Activated CD4-positive, alpha-beta memory T cell treated with anti-CD3 and anti-CD28 coated beads, Interleukin-2, amount 10 ng/mL, durations not matched to agents 7 days and 5 days (primary cell): ENCODE results near the gene PCDHGB2. TPM values are rescaled to one million over a fixed set of nuclear protein-coding genes. Genes with fewer than 3 reads are reported as not detected.
"Not testable (repeated sequence)": the region's sequence is repeated elsewhere in the genome, so short reads cannot be mapped to it uniquely, and the experiment has no call there.

Experiments
- CTCF ChIA-PET: fragments of 350-600 bp; sonication (Branson Sonifier 250); formaldehyde crosslinking; loops from one replicate; lab custom pipeline; 2021; ENCODE audit warnings: antibody characterized with exemption, inconsistent platforms; lab: Charles Lee
- POLR2A ChIA-PET: fragments of 350-600 bp; sonication (Branson Sonifier 250); formaldehyde crosslinking; loops from one replicate; lab custom pipeline; 2021; ENCODE audit warnings: antibody characterized with exemption; lab: Charles Lee
- DNase-seq: peaks from one replicate; pipeline ENCODE4 v3.0.0-alpha.2; 2020
- H3K27ac Mint-ChIP-seq: one replicate; pipeline ENCODE4 v1.8.0; 2021; ENCODE audit warnings: mild to moderate bottlenecking, mixed read lengths
- H3K27me3 Mint-ChIP-seq: one replicate; pipeline ENCODE4 v1.8.0; 2021; ENCODE audit warnings: mixed read lengths
- H3K36me3 Mint-ChIP-seq: one replicate; pipeline ENCODE4 v1.8.0; 2021; ENCODE audit warnings: low read depth, mixed read lengths
- H3K4me1 Mint-ChIP-seq: one replicate; pipeline ENCODE4 v1.8.0; 2021; ENCODE audit warnings: mixed read lengths
- H3K4me3 Mint-ChIP-seq: one replicate; pipeline ENCODE4 v1.8.0; 2021; ENCODE audit warnings: mild to moderate bottlenecking, mixed read lengths
- H3K9me3 Mint-ChIP-seq: one replicate; pipeline ENCODE4 v1.8.0; 2021; ENCODE audit warnings: mixed read lengths
- total RNA-seq, 2 experiments: library from RNA; stranded (reverse); gene quantifications; one replicate each; pipeline ENCODE4 v1.2.3, GENCODE V29; 2021

Gene PCDHGB2
- total RNA-seq, 2 experiments from 2014 or later: 0.18 to 0.23 TPM

DNA sequence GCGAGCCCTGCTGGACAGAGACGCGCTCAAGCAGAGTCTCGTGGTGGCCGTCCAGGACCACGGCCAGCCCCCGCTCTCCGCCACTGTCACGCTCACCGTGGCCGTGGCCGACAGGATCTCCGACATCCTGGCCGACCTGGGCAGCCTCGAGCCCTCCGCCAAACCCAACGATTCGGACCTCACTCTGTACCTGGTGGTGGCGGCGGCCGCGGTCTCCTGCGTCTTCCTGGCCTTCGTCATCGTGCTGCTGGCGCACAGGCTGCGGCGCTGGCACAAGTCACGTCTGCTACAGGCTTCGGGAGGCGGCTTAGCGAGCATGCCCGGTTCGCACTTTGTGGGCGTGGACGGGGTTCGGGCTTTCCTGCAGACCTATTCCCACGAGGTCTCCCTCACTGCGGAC lies 27.2 kb upstream of the PCDHGB2 start:
- H3K4me3 Mint-ChIP-seq, DNase-seq, CTCF ChIA-PET, H3K36me3 Mint-ChIP-seq, H3K4me1 Mint-ChIP-seq, H3K27ac Mint-ChIP-seq: not testable (repeated sequence)
- Mint-ChIP-seq H3K27me3 (peaks cover 30% of the 10 kb centered on the region), H3K9me3 (peaks cover 15% of the 10 kb centered on the region)
- POLR2A ChIA-PET: interaction anchor here (3.9 kb wide), 1 partner anchor 13 kb away, joined by 16 read pairs; the partner anchor contains the start of gene TAF7

DNA sequence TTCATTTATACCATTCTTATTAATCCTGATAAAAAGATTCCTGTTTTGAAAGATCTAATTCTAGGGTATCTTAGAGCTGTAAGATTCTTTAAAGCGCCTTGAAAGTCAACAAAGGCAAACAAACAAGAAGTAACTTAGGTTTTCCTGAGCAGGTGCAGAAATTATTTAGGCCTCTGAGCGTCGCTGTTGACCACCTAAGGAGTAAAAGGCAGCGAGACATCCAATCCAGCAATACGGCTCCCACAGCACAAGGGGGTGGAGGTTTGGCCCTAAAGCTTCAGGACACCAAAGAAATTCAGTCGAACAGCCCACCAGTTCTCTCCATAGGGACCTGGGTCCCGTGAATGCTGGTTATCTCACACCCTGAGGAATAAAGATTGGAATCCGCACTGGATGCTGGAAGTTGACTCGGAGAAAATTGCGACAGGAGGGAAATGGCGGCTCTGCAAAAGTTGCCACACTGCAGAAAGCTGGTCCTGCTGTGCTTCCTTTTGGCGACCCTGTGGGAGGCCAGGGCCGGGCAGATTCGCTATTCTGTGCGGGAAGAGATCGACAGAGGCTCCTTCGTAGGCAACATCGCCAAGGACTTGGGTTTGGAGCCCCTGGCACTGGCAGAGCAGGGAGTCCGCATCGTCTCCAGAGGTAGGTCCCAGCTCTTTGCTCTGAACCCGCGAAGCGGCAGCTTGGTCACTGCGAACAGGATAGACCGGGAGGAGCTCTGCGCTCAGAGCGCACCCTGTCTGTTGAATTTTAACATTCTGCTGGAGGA lies 21.1 kb upstream of the PCDHGB2 start, which contains the start of gene PCDHGA2:
PCDHGA2 (plus strand) TSS at position 223 of the 769 bp plus-strand sequence.
- DNase-seq: no peak
- peaks cover 20% of the 10 kb centered on the region for H3K9me3 Mint-ChIP-seq
- ChIA-PET POLR2A (interaction anchor here (1.0 kb wide), 1 partner anchor 18 kb away, joined by 5 read pairs; the partner anchor contains the start of gene TAF7), CTCF (interaction anchor here (0.7 to 2.9 kb wide), 6 partner anchors 8 to 174 kb away, joined by 3 to 14 read pairs (median 4); partner anchors contain the start of genes PCDHGA1, PCDHGA10 and TAF7)
- H3K4me3 Mint-ChIP-seq: no peak within 1 kb of the TSS
- H3K4me1 Mint-ChIP-seq: no peaks in the 10 kb centered on the region
- H3K27me3 Mint-ChIP-seq: peaks cover 26% of the 10 kb centered on the region
- no peaks in the 10 kb centered on the region for H3K36me3 Mint-ChIP-seq
- H3K27ac Mint-ChIP-seq: no peak within 1 kb of the TSS

DNA sequence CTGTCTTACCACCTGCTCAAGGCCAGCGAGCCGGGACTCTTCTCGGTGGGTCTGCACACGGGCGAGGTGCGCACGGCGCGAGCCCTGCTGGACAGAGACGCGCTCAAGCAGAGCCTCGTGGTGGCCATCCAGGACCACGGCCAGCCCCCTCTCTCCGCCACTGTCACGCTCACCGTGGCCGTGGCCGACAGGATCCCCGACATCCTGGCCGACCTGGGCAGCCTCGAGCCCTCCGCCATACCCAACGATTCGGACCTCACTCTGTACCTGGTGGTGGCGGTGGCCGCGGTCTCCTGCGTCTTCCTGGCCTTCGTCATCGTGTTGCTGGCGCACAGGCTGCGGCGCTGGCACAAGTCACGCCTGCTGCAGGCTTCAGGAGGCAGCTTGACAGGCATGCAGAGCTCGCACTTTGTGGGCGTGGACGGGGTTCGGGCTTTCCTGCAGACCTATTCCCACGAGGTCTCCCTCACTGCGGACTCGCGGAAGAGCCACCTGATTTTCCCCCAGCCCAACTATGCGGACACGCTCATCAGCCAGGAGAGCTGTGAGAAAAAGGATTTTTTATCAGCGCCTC lies 18.9 kb upstream of the PCDHGB2 start:
- H3K9me3 Mint-ChIP-seq: peaks cover 25% of the 10 kb centered on the region
- H3K36me3 Mint-ChIP-seq, H3K4me3 Mint-ChIP-seq, DNase-seq, H3K27ac Mint-ChIP-seq, POLR2A ChIA-PET, H3K4me1 Mint-ChIP-seq, CTCF ChIA-PET: not testable (repeated sequence)
- peaks cover 14% of the 10 kb centered on the region for H3K27me3 Mint-ChIP-seq

DNA sequence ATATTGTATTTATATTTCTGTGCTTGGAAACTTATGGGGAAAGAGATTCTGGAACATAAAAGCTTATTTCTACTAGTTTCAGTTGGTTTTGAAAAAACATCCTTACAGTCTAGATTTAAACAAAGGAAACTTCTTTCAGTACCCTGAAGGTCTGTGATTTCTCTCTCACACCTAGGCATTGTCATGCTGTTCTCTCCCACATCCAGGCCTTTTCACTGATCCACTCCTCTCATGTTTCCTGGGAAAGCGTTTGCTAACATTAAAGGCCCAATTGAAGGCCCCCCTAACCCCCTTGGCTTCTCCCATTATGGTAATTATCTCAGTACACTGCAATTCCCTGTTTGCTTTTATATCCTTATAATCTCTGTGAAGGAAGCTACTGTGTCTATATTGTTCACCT lies 17.0 kb upstream of the PCDHGB2 start:
- ChIA-PET CTCF (interaction anchor here (1.7 to 2.7 kb wide), 2 partner anchors 22 to 79 kb away, joined by 3 to 12 read pairs; partner anchors contain the start of gene TAF7), POLR2A (interaction anchor here (0.6 kb wide), 2 partner anchors 59 to 92 kb away, joined by 3 read pairs; no protein-coding TSS in a partner anchor)
- H3K27ac Mint-ChIP-seq: no peak overlapping the region
- peaks cover 31% of the 10 kb centered on the region for H3K9me3 Mint-ChIP-seq
- no peak for DNase-seq
- no peaks in the 10 kb centered on the region for H3K4me1 Mint-ChIP-seq
- H3K4me3 Mint-ChIP-seq: no peak overlapping the region
- peaks cover 5% of the 10 kb centered on the region for H3K36me3 Mint-ChIP-seq
- peaks cover 13% of the 10 kb centered on the region for H3K27me3 Mint-ChIP-seq

DNA sequence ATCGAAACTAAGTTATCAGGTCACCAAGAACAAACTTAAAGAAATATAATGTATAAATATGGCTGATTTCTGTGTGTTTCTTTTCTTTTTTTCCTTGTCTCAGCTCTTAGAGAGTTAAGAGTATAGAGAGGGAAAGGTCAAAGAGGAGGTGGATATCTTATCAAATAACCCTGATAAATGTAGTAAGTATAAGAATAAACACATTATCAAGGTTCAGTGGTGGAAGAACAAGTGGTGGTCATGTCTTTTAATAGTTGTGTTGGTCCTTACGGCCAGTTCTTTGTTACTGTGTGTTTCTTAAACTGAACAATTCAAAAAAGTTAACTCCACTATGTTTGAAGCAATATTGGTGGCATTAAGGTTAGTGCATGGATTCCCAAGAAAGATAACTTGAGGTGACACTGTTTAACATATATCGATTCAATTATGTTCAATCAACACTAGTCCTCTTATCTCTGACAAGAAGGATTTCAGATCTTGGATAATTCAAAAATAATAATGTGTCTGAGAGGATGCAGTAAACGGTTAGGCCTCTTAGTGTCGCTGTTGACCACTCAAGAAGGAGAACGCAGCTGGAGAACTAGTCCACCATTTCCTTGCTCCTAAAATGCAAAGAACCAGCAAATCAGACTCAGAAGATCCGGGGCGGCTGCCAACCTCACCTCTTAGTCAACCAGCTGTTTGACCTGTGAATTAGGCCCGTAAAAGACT lies 16.4 kb upstream of the PCDHGB2 start, which contains the start of gene PCDHGA3:
PCDHGA3 (plus strand) TSS at position 588 of the 711 bp plus-strand sequence. CDS start 205 bp downstream, outside the sequence.
- no peak for DNase-seq
- Mint-ChIP-seq H3K27ac (no peak within 1 kb of the TSS), H3K9me3 (peaks cover 31% of the 10 kb centered on the region), H3K4me3 (peak within 1 kb of the TSS; percentile 44), H3K4me1 (no peaks in the 10 kb centered on the region), H3K27me3 (peaks cover 9% of the 10 kb centered on the region), H3K36me3 (peaks cover 5% of the 10 kb centered on the region)
- ChIA-PET CTCF (interaction anchor here (0.5 to 2.7 kb wide), 5 partner anchors 13 to 78 kb away, joined by 3 to 12 read pairs (median 3); partner anchors contain the start of gene TAF7), POLR2A (interaction anchor here (0.6 kb wide), 1 partner anchor 59 kb away, joined by 3 read pairs; no protein-coding TSS in a partner anchor)

DNA sequence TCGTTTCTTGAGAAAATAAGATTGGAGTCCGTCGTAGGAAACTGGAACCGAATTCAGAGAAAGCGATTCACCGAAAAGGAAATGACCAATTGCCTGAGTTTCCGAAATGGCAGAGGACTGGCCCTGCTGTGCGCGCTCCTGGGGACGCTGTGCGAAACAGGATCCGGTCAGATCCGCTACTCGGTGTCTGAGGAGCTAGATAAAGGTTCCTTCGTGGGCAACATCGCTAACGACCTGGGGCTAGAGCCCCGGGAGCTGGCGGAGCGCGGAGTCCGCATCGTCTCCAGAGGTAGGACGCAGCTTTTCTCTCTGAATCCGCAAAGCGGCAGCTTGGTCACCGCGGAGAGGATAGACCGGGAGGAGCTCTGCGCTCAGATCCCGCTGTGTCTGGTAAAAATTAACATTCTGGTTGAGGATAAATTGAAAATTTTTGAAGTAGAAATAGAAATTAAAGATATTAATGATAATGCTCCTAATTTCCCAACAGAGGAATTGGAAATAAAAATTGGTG lies 15.8 kb upstream of the PCDHGB2 start:
- Mint-ChIP-seq H3K9me3 (peaks cover 31% of the 10 kb centered on the region), H3K4me3 (peak overlapping the region; percentile 44), H3K27ac (no peak overlapping the region), H3K27me3 (peaks cover 5% of the 10 kb centered on the region), H3K36me3 (peaks cover 5% of the 10 kb centered on the region), H3K4me1 (no peaks in the 10 kb centered on the region)
- no peak for DNase-seq
- ChIA-PET POLR2A (no interaction called here), CTCF (interaction anchor here (0.9 to 2.7 kb wide), 3 partner anchors 24 to 77 kb away, joined by 3 to 12 read pairs (median 3); partner anchors contain the start of gene TAF7)

DNA sequence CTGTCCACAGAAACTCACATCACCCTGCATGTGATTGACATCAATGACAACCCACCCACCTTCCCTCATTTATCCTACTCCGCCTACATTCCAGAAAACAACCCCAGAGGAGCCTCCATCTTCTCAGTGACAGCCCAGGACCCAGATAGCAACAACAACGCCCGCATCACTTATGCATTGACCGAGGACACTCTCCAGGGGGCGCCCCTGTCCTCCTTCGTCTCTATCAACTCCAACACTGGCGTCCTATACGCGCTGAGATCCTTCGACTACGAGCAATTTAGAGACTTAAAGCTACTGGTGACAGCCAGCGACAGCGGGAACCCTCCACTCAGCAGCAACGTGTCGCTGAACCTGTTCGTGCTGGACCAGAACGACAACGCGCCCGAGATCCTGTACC lies 14.5 kb upstream of the PCDHGB2 start:
- POLR2A ChIA-PET: no interaction called here
- Mint-ChIP-seq H3K4me3 (no peak overlapping the region), H3K27me3 (peaks cover 3% of the 10 kb centered on the region), H3K9me3 (peaks cover 27% of the 10 kb centered on the region), H3K4me1 (peaks cover 2% of the 10 kb centered on the region), H3K27ac (no peak overlapping the region), H3K36me3 (peaks cover 7% of the 10 kb centered on the region)
- CTCF ChIA-PET: no interaction called here
- no peak for DNase-seq

DNA sequence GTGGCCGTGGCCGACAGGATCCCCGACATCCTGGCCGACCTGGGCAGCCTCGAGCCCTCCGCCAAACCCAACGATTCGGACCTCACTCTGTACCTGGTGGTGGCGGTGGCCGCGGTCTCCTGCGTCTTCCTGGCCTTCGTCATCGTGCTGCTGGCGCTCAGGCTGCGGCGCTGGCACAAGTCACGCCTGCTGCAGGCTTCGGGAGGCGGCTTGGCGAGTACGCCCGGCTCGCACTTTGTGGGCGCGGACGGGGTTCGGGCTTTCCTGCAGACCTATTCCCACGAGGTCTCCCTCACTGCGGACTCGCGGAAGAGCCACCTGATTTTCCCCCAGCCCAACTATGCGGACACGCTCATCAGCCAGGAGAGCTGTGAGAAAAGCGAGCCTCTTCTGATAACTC lies 13.8 kb upstream of the PCDHGB2 start:
- H3K4me1 Mint-ChIP-seq, POLR2A ChIA-PET, H3K27ac Mint-ChIP-seq, CTCF ChIA-PET, DNase-seq, H3K36me3 Mint-ChIP-seq, H3K4me3 Mint-ChIP-seq, H3K27me3 Mint-ChIP-seq: not testable (repeated sequence)
- H3K9me3 Mint-ChIP-seq: peaks cover 27% of the 10 kb centered on the region

DNA sequence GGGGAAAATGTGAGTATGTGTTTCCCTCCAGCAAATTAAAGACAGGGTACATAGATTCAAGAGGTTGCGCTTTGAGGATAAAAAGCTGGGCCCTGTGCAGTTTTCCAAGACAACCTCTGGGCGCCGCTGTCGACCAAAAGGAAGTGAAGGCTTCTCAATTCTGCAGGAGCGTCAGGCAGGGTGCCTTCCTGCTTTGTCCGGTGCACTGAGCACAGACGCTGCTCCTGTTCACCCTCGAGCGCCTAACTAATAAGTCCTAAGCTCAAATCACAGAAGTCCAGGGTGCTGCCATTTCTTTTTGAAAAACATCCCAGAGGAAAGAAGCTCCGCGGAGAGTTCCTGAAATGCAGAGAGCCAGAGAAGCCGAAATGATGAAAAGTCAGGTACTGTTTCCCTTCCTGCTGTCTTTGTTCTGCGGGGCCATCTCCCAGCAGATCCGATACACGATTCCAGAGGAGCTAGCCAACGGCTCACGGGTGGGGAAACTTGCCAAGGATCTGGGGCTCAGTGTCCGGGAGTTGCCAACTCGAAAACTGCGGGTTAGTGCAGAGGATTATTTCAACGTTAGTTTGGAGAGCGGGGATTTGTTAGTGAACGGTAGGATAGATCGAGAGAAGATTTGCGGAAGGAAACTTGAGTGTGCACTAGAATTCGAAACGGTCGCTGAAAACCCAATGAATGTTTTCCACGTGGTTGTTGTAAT lies 9.7 kb upstream of the PCDHGB2 start, which contains the start of gene PCDHGB1:
PCDHGB1 (plus strand) TSS at position 183 of the 703 bp plus-strand sequence; CDS start at position 345, 162 bp downstream.
- H3K4me1 Mint-ChIP-seq: peaks cover 2% of the 10 kb centered on the region
- CTCF ChIA-PET: interaction anchor here (0.9 to 1.4 kb wide), 8 partner anchors 19 to 214 kb away, joined by 3 to 4 read pairs (median 3); partner anchors contain the start of genes PCDHGA1, PCDHGB3, PCDHGB7 and TAF7
- POLR2A ChIA-PET: interaction anchor here (1.0 kb wide), 1 partner anchor 29 kb away, joined by 3 read pairs; the partner anchor contains the start of gene TAF7
- peak; percentile 47 for DNase-seq
- H3K36me3 Mint-ChIP-seq: peaks cover 8% of the 10 kb centered on the region
- H3K4me3 Mint-ChIP-seq: no peak within 1 kb of the TSS
- peaks cover 20% of the 10 kb centered on the region for H3K9me3 Mint-ChIP-seq
- H3K27ac Mint-ChIP-seq: no peak within 1 kb of the TSS
- peaks cover 10% of the 10 kb centered on the region for H3K27me3 Mint-ChIP-seq

DNA sequence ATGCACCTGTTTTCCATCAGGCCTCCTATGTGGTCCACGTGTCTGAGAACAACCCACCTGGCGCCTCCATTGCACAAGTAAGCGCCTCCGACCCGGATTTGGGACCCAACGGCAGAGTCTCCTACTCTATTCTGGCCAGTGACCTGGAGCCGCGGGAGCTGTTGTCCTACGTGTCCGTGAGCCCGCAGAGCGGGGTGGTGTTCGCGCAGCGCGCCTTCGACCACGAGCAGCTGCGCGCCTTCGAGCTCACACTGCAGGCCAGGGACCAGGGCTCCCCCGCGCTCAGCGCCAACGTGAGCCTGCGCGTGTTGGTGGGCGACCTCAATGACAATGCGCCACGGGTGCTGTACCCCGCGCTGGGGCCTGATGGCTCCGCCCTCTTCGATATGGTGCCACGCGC lies 8.2 kb upstream of the PCDHGB2 start:
- H3K4me3 Mint-ChIP-seq: no peak overlapping the region
- ChIA-PET POLR2A (no interaction called here), CTCF (no interaction called here)
- H3K36me3 Mint-ChIP-seq: peaks cover 5% of the 10 kb centered on the region
- DNase-seq: no peak
- peaks cover 2% of the 10 kb centered on the region for H3K4me1 Mint-ChIP-seq
- peaks cover 14% of the 10 kb centered on the region for H3K27me3 Mint-ChIP-seq
- H3K9me3 Mint-ChIP-seq: peaks cover 12% of the 10 kb centered on the region
- no peak overlapping the region for H3K27ac Mint-ChIP-seq

DNA sequence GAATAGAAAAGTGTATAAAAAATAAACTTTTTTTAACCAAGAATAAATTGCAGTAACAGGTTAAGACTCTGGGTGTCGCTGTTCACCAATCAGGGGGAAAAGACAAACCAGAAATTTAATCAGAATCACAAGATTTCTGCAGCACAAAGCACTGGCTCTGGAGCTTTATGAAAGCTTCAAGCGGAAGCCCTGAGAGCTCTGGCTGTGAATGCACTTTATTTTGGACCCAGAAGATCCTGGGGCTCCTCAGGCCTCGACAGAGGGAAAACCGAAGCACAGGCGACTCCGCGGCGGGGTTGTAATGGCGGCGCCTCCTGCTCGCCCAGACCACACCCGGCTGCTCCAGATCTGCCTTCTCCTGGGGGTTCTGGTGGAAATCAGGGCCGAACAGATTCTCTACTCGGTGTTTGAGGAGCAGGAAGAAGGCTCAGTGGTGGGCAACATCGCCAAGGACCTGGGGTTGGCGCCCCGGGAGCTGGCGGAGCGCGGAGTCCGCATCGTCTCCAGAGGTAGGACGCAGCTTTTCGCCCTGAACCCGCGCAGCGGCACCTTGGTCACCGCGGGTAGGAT lies 4.8 kb upstream of the PCDHGB2 start, which contains the start of gene PCDHGA4:
PCDHGA4 (plus strand) TSS at position 122 of the 570 bp plus-strand sequence; CDS start at position 209, 87 bp downstream.
- Mint-ChIP-seq H3K9me3 (peaks cover 11% of the 10 kb centered on the region), H3K4me3 (no peak within 1 kb of the TSS), H3K27me3 (peaks cover 21% of the 10 kb centered on the region), H3K36me3 (peaks cover 8% of the 10 kb centered on the region), H3K4me1 (peaks cover 4% of the 10 kb centered on the region), H3K27ac (no peak within 1 kb of the TSS)
- ChIA-PET POLR2A (interaction anchor here (0.7 kb wide), 1 partner anchor 8 kb away, joined by 3 read pairs; no protein-coding TSS in a partner anchor), CTCF (interaction anchor here (0.6 to 1.8 kb wide), 5 partner anchors 29 to 66 kb away, joined by 3 to 6 read pairs (median 3); partner anchors contain the start of genes PCDHGA11 and TAF7)
- DNase-seq: no peak
